K562 (cell line): ENCODE results near the gene PAX2. TPM values are rescaled to one million over a fixed set of nuclear protein-coding genes. Genes with fewer than 3 reads are reported as not detected.

Source experiments
- ATAC-seq: fragments of 200-7000 bp; cut with Tn5 transposase; 3 replicates; pipeline ENCODE4 v1.9.1; 2020; ENCODE audit warnings: moderate library complexity
- BruUV-seq: library from RNA; stranded (reverse); fragments of 400-500 nt; replicated peaks from 2 replicates; lab custom pipeline; 2021; lab: Mats Ljungman, UMichigan
- CTCF ChIA-PET: fragments of 300-600 bp; formaldehyde crosslinking; extraction: SDS; loops from one replicate; lab custom pipeline; 2021; ENCODE audit warnings: low intra/inter-chr PET ratio; lab: Yijun Ruan, JAX
- POLR2A ChIA-PET: fragments of 300-600, 350-650 bp; sonication (Branson Sonifier 250); formaldehyde crosslinking; extraction: SDS; loops from one replicate; lab custom pipeline; 2021; ENCODE audit warnings: antibody characterized with exemption, inconsistent platforms; lab: Yijun Ruan, JAX
- DNase-seq, 4 experiments: peaks; one replicate each; pipeline versions ENCODE4 v3.0.0 to v3.0.0-alpha.2; 2011 to 2018; ENCODE audit warnings: low spot score in 3 of 4, mixed read lengths in 3 of 4; ENCODE audit errors: extremely low read depth in 1 of 4
- FAIRE-seq: peaks from 2 replicates; lab custom pipeline; 2011; peaks lifted over from hg19 to GRCh38; lab: Jason Lieb, UNC
- H2AFZ ChIP-seq: 2 replicates; pipeline ENCODE4 v1.6.0; 2011; ENCODE audit warnings: low read depth, low read length, control low read depth, inconsistent platforms
- H3K27ac ChIP-seq: fragments of 200-600 bp; 3 replicates; pipeline ENCODE4 v1.8.0; 2011; ENCODE audit warnings: low read depth, mild to moderate bottlenecking, control low read depth, inconsistent platforms, low read length, moderate library complexity, mixed read lengths; ENCODE audit errors: extremely low read depth
- H3K27me3 ChIP-seq, 2 experiments: fragments of 300-600 bp in 1 of 2; 2 replicates in 1 of 2; 3 replicates in 1 of 2; pipeline versions ENCODE4 v1.6.0 to v1.8.0; 2011; ENCODE audit warnings: inconsistent platforms in 2 of 2, low read length in 2 of 2, mild to moderate bottlenecking in 1 of 2, mixed read lengths in 1 of 2, moderate library complexity in 1 of 2; ENCODE audit not compliant: control insufficient read depth in 2 of 2, insufficient read depth in 2 of 2
- H3K36me3 ChIP-seq: fragments of 300-600 bp; 3 replicates; pipeline ENCODE4 v1.8.0; 2011; ENCODE audit warnings: mild to moderate bottlenecking, low read length, inconsistent platforms; ENCODE audit not compliant: control insufficient read depth, insufficient read depth
- H3K4me1 ChIP-seq, 2 experiments: fragments of 200-600 bp in 1 of 2; replicated peaks in 1 of 2; 2 replicates in 1 of 2; 3 replicates in 1 of 2; pipeline versions ENCODE4 v1.5.1 to v1.8.0; 2011; ENCODE audit warnings: inconsistent platforms in 2 of 2, low read length in 2 of 2, mild to moderate bottlenecking in 1 of 2, mixed read lengths in 1 of 2, moderate library complexity in 1 of 2; ENCODE audit not compliant: control insufficient read depth in 2 of 2, insufficient read depth in 2 of 2
- H3K4me2 ChIP-seq: 2 replicates; pipeline ENCODE4 v1.6.1; 2011; ENCODE audit warnings: low read length, control low read depth, inconsistent platforms, mixed read lengths; ENCODE audit not compliant: insufficient read depth
- H3K4me3 ChIP-seq: fragments of 200-600 bp; sonication (generic), shearing (Covaris generic); 2 replicates; pipeline ENCODE4 v1.5.1; 2016; ENCODE audit warnings: control low read depth, inconsistent platforms
- H3K79me2 ChIP-seq: fragments of 200-600 bp; 3 replicates; pipeline ENCODE4 v1.8.0; 2011; ENCODE audit warnings: low read length, inconsistent platforms; ENCODE audit not compliant: control insufficient read depth, insufficient read depth
- H3K9ac ChIP-seq, 2 experiments: 2 replicates each; pipeline versions ENCODE4 v1.6.0 to v1.6.1; 2011; ENCODE audit warnings: low read depth in 2 of 2, low read length in 2 of 2, control low read depth in 1 of 2, inconsistent platforms in 1 of 2, mild to moderate bottlenecking in 1 of 2, mixed read lengths in 1 of 2; ENCODE audit not compliant: insufficient read depth in 1 of 2
- H3K9me1 ChIP-seq: one replicate; pipeline ENCODE4 v1.6.0; 2011; ENCODE audit warnings: inconsistent platforms, mild to moderate bottlenecking, low read length, moderate library complexity; ENCODE audit not compliant: control insufficient read depth, insufficient read depth
- H3K9me3 ChIP-seq: replicated peaks from 2 replicates; pipeline ENCODE4 v1.5.1; 2011; ENCODE audit warnings: low read depth, low read length, inconsistent platforms; ENCODE audit not compliant: control insufficient read depth, insufficient read depth
- H4K20me1 ChIP-seq: replicated peaks from 2 replicates; pipeline ENCODE4 v1.6.1; 2011; ENCODE audit warnings: low read length, inconsistent platforms, mixed read lengths; ENCODE audit not compliant: control insufficient read depth, insufficient read depth
- KDM1A ChIP-seq, 2 experiments: fragments of 450-650 bp; IDR thresholded peaks; 2 replicates each; pipeline ENCODE4 v1.6.1; 2016; ENCODE audit warnings: mild to moderate bottlenecking in 2 of 2
- SOX6 ChIP-seq: fragments of 450-650 bp; IDR thresholded peaks from 2 replicates; pipeline ENCODE4 v1.6.1; 2014; ENCODE audit warnings: mild to moderate bottlenecking
- ZNF311 ChIP-seq: fragments of 250-450 bp; sonication (Bioruptor Pico); IDR thresholded peaks from 2 replicates; pipeline ENCODE4 v1.4.0; 2020; ENCODE audit warnings: mild to moderate bottlenecking, moderate library complexity
- WGBS: fragments of 100-300 bp; shearing (Covaris generic); methylation state at CpG from one replicate; pipeline ENCODE4 v1.1.6; 2016; ENCODE audit warnings: low coverage, mixed read lengths; ENCODE audit not compliant: insufficient coverage; ENCODE audit errors: missing lambda C conversion rate; 5-methylcytosine and 5-hydroxymethylcytosine counted together
- in situ Hi-C: fragments of 300-500 bp; cut with MboI; formaldehyde crosslinking; loops from 4 replicates; pipeline ENCODE4 v1.15.0; 2018; ENCODE audit warnings: inconsistent platforms, mixed read lengths
- intact Hi-C: fragments of 100-400 bp; cut with micrococcal nuclease; formaldehyde crosslinking; loops from 2 replicates; pipeline ENCODE4 v1.14.2; 2022
- polyA plus RNA-seq, 8 experiments: library from polyadenylated mRNA; depleted of rRNA in 4 of 8; stranded (reverse) in 5 of 8; unstranded in 3 of 8; fragments of >200 nt; fragmentation: Nextera tagmentation in 2 of 8; fragmentation: Illumina TruSeq in 1 of 8; extraction: Ambion mirVana in 2 of 8; extraction: Trizol in 1 of 8; gene quantifications; 2 replicates each; pipeline versions ENCODE4 v1.2.1 to v1.2.3, GENCODE V29; 2011 to 2014; ENCODE audit warnings: inconsistent platforms in 1 of 8, missing spikeins in 1 of 8
- total RNA-seq, 7 experiments: library from RNA; depleted of rRNA in 6 of 7; stranded (reverse); fragments of >200 nt in 6 of 7; fragmentation: Illumina TruSeq in 2 of 7; extraction: Trizol in 2 of 7; gene quantifications; 2 replicates each; pipeline versions ENCODE4 v1.2.1 to v1.2.3, GENCODE V29; 2011 to 2021; ENCODE audit warnings: low replicate concordance in 1 of 7
- TF ChIP-seq, protein P1 (sequence below), 2 experiments: fragments of 450-650 bp in 1 of 2; sonication (generic) in 1 of 2; formaldehyde crosslinking; conservative IDR thresholded peaks; 2 replicates each; pipeline versions ENCODE4 v1.4.0 to v1.8.1; 2020 to 2022; ENCODE audit warnings: mild to moderate bottlenecking in 1 of 2, missing genetic modification reagents in 1 of 2
- TF ChIP-seq, protein P2 (sequence below): fragments of 250-450 bp; sonication (Bioruptor Pico); IDR thresholded peaks from 2 replicates; pipeline ENCODE4 v1.9.0; 2021; ENCODE audit warnings: mild to moderate bottlenecking, inconsistent platforms
- TF ChIP-seq, protein P3 (sequence below): sonication (generic); formaldehyde crosslinking; IDR thresholded peaks from 2 replicates; pipeline ENCODE4 v1.8.0; 2022; ENCODE audit warnings: mild to moderate bottlenecking, missing genetic modification reagents

PAX2 gene
- total and polyA plus RNA-seq, 9 of the 15 experiments (the other 6 are each of a cell fraction or from before 2014, with no cell fraction given) = not detected

DNA sequence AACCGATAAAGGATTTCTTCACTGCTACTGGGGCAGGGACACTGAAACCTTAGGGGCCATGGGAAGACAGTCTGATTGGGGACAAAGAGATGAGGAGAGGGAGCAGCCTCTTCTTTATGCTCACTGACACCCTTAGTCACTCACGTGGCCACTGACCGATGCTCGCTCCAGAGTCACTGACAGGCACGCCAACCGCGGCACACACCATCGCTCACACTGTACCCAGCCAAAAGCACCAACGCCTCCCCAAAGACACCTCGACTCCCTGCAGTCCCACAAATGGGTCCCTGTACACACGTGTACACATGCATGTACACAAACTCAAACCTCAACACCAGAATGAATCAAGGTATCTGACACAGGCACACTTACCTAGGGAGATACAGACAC is 132.1 kb downstream of the PAX2 start:
- no peak for DNase-seq
- ATAC-seq = no peak
- Histone ChIP-seq H3K36me3 (no peaks in the 10 kb centered on the region), H3K9me1 (peaks cover 3% of the 10 kb centered on the region), H3K4me2 (no peak overlapping the region), H3K79me2 (no peaks in the 10 kb centered on the region), H3K9me3 (no peaks in the 10 kb centered on the region), H2AFZ (no peak overlapping the region), H3K27me3 (peaks cover 5 to 26% of the 10 kb centered on the region in 2 experiments; a peak in 4 of 5 replicates), H4K20me1 (peaks cover 3% of the 10 kb centered on the region), H3K4me3 (no peak overlapping the region), H3K4me1 (peaks cover 0 to 4% of the 10 kb centered on the region in 2 experiments; a peak in 1 of 5 replicates), H3K27ac (no peak overlapping the region), H3K9ac (no peak overlapping the region)
- in situ Hi-C loops = loop anchor here (10.0 to 25.0 kb wide), 2 partner anchors 443 to 540 kb away; partner anchors contain the start of genes PKD2L1 and SCD
- ChIA-PET CTCF (no interaction called here), POLR2A (no interaction called here)
- no TSS peak for BruUV-seq
- no peak for FAIRE-seq
- WGBS = 3% methylated on average over 11 of the region's 11 CpGs
- TF ChIP-seq, protein P1, sequence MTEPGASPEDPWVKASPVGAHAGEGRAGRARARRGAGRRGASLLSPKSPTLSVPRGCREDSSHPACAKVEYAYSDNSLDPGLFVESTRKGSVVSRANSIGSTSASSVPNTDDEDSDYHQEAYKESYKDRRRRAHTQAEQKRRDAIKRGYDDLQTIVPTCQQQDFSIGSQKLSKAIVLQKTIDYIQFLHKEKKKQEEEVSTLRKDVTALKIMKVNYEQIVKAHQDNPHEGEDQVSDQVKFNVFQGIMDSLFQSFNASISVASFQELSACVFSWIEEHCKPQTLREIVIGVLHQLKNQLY (CRISPR knock-in tag; conservative IDR thresholded peaks at IDR 0.05) = no peak
- TF ChIP-seq, protein P2, sequence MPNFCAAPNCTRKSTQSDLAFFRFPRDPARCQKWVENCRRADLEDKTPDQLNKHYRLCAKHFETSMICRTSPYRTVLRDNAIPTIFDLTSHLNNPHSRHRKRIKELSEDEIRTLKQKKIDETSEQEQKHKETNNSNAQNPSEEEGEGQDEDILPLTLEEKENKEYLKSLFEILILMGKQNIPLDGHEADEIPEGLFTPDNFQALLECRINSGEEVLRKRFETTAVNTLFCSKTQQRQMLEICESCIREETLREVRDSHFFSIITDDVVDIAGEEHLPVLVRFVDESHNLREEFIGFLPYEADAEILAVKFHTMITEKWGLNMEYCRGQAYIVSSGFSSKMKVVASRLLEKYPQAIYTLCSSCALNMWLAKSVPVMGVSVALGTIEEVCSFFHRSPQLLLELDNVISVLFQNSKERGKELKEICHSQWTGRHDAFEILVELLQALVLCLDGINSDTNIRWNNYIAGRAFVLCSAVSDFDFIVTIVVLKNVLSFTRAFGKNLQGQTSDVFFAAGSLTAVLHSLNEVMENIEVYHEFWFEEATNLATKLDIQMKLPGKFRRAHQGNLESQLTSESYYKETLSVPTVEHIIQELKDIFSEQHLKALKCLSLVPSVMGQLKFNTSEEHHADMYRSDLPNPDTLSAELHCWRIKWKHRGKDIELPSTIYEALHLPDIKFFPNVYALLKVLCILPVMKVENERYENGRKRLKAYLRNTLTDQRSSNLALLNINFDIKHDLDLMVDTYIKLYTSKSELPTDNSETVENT (CRISPR knock-in tag) = no peak
- TF ChIP-seq KDM1A (IDR thresholded peaks at IDR 0.05) (peak in 1 of 2 experiments; percentile 28; a peak in 1 of 4 replicates), ZNF311 (CRISPR knock-in tag) (no peak), SOX6 (no peak)
- TF ChIP-seq, protein P3, sequence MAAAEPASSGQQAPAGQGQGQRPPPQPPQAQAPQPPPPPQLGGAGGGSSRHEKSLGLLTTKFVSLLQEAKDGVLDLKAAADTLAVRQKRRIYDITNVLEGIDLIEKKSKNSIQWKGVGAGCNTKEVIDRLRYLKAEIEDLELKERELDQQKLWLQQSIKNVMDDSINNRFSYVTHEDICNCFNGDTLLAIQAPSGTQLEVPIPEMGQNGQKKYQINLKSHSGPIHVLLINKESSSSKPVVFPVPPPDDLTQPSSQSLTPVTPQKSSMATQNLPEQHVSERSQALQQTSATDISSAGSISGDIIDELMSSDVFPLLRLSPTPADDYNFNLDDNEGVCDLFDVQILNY (CRISPR knock-in tag) = no peak
- intact Hi-C loops = loop anchor here (5.0 to 10.0 kb wide), 3 partner anchors 113 to 533 kb away; partner anchors contain the start of genes SCD and SEC31B
